ENCODE data around the gene SERPINB7. TPM values are rescaled to one million over a fixed set of nuclear protein-coding genes. Genes with fewer than 3 reads are reported as not detected.

SERPINB7 gene
- total and polyA plus RNA-seq, 2 of the 8 experiments (the other 6 are each of a cell fraction or from before 2014, with no cell fraction given) = not detected

GRCh38 chr18:63757541-63757940 is 17.7 kb upstream of the SERPINB7 start:
- Histone ChIP-seq H3K27me3 (replicated peaks in 1 of 4; ENCODE audit: control insufficient read depth in 3 of 4, extremely low read depth in 1 of 4, insufficient read depth in 3 of 4, low read length in 3 of 4) (no peaks in the 10 kb centered on the region), H2BK12ac (ENCODE audit: low read depth, low read length) (no peak overlapping the region), H3K9ac (replicated peaks in 1 of 4; ENCODE audit: extremely low read depth in 1 of 4, low read depth in 3 of 4, low read length in 3 of 4) (no peak overlapping the region), H3K9me3 (ENCODE audit: insufficient read depth in 2 of 2, low read depth in 1 of 2, low read length in 1 of 2) (peaks cover 7 to 16% of the 10 kb centered on the region in 2 experiments), H3K18ac (ENCODE audit: extremely low read depth, low read length) (no peak overlapping the region), H3K4me1 (replicated peaks in 1 of 4; ENCODE audit: control insufficient read depth in 3 of 4, insufficient read depth in 4 of 4, low read length in 3 of 4) (no peaks in the 10 kb centered on the region), H2AFZ (ENCODE audit: low read length) (no peak overlapping the region), H3K79me1 (ENCODE audit: low read depth, low read length) (no peaks in the 10 kb centered on the region), H3K14ac (ENCODE audit: insufficient read length) (no peak overlapping the region), H3K4me3 (ENCODE audit: extremely low read depth in 1 of 4, insufficient read depth in 2 of 4, low read depth in 3 of 4, low read length in 4 of 4) (no peak overlapping the region), H3K79me2 (ENCODE audit: control insufficient read depth in 1 of 2, insufficient read depth in 2 of 2, low read length in 2 of 2) (no peaks in the 10 kb centered on the region), H3K23me2 (ENCODE audit: low read depth, low read length) (no peaks in the 10 kb centered on the region; the same call in 1 of the 2 replicates), H3K4me2 (ENCODE audit: insufficient read depth in 1 of 2, low read depth in 2 of 2, low read length in 2 of 2) (no peak overlapping the region), H3K36me3 (ENCODE audit: control insufficient read depth in 2 of 4, insufficient read depth in 4 of 4, low read length in 3 of 4) (no peaks in the 10 kb centered on the region), H3K4ac (replicated peaks; ENCODE audit: insufficient read length, low read depth, low read length) (no peak overlapping the region), H2AK5ac (ENCODE audit: low read depth, low read length) (no peak overlapping the region), H2BK15ac (ENCODE audit: low read length) (no peak overlapping the region), H4K5ac (ENCODE audit: insufficient read length, low read depth, low read length) (no peak overlapping the region), H4K8ac (ENCODE audit: extremely low read depth, insufficient read depth, low read length) (no peak overlapping the region), H2BK5ac (ENCODE audit: low read depth, low read length) (no peak overlapping the region), H4K91ac (replicated peaks; ENCODE audit: insufficient read length, low read length) (no peak overlapping the region), H4K20me1 (replicated peaks in 1 of 2; ENCODE audit: control insufficient read depth in 1 of 2, insufficient read depth in 2 of 2, low read length in 2 of 2) (no peaks in the 10 kb centered on the region), H2BK120ac (replicated peaks; ENCODE audit: low read depth, low read length) (no peak overlapping the region), H3K56ac (replicated peaks; ENCODE audit: insufficient read length, low read depth, low read length) (no peak overlapping the region), H3K23ac (ENCODE audit: insufficient read length) (no peak overlapping the region), H2BK20ac (ENCODE audit: low read length) (no peak overlapping the region), H3K27ac (ENCODE audit: low read depth, low read length) (no peak overlapping the region)
- CTCF ChIA-PET (ENCODE audit: partially characterized antibody) = no interaction called here
- no peak for DNase-seq (ENCODE audit: low read depth in 1 of 2, low spot score in 2 of 2)
- POLR2A ChIA-PET (ENCODE audit: partially characterized antibody) = no interaction called here
- FAIRE-seq = no peak
- no peak for TF ChIP-seq CHD7 (IDR thresholded peaks at IDR 0.05; ENCODE audit: insufficient replicate concordance, low read length)

Data from H1 (cell line).